ENCODE data around the gene PCDH9. TPM values are rescaled to one million over a fixed set of nuclear protein-coding genes. Genes with fewer than 3 reads are reported as not detected.

PCDH9 gene
- total RNA-seq, 1 donor from 2014 or later = 0.09 TPM

GRCh38 chr13:66849706-66850105 is 380.4 kb downstream of the PCDH9 start:
- intact Hi-C loops (cut with micrococcal nuclease) = loop anchor here (10.0 kb wide), 1 partner anchor 65 kb away; no protein-coding TSS in a partner anchor

- intact Hi-C loops (cut with micrococcal nuclease) = no loop called here
These were observed 382.6 kb downstream of the PCDH9 start for GRCh38 chr13:66847541-66847940.

- intact Hi-C loops (cut with micrococcal nuclease) = no loop called here
These were observed 384.7 kb downstream of the PCDH9 start for GRCh38 chr13:66845393-66845792.

GRCh38 chr13:66844933-66845332 is 385.2 kb downstream of the PCDH9 start:
- intact Hi-C loops (cut with micrococcal nuclease) = no loop called here

GRCh38 chr13:66842766-66843165 is 387.4 kb downstream of the PCDH9 start:
- intact Hi-C loops (cut with micrococcal nuclease) = no loop called here

- intact Hi-C loops (cut with micrococcal nuclease) = no loop called here
These were observed 389.5 kb downstream of the PCDH9 start for GRCh38 chr13:66840621-66841020.

GRCh38 chr13:66837246-66837645 is 392.9 kb downstream of the PCDH9 start:
- intact Hi-C loops (cut with micrococcal nuclease) = no loop called here

- intact Hi-C loops (cut with micrococcal nuclease) = no loop called here
These were observed 395.0 kb downstream of the PCDH9 start for GRCh38 chr13:66835040-66835628.

- intact Hi-C loops (cut with micrococcal nuclease) = no loop called here
These were observed 399.0 kb downstream of the PCDH9 start for GRCh38 chr13:66830940-66831716.

- intact Hi-C loops (cut with micrococcal nuclease) = no loop called here
These were observed 400.3 kb downstream of the PCDH9 start for GRCh38 chr13:66829803-66830202.

- intact Hi-C loops (cut with micrococcal nuclease) = no loop called here
These were observed 403.7 kb downstream of the PCDH9 start for GRCh38 chr13:66826398-66826797.

GRCh38 chr13:66821551-66821950 is 408.6 kb downstream of the PCDH9 start:
- intact Hi-C loops (cut with micrococcal nuclease) = no loop called here

- intact Hi-C loops (cut with micrococcal nuclease) = no loop called here
These were observed 418.7 kb downstream of the PCDH9 start for GRCh38 chr13:66811455-66811854.

GRCh38 chr13:66809485-66809884 is 420.7 kb downstream of the PCDH9 start:
- intact Hi-C loops (cut with micrococcal nuclease) = no loop called here

- intact Hi-C loops (cut with micrococcal nuclease) = no loop called here
These were observed 422.9 kb downstream of the PCDH9 start for GRCh38 chr13:66807251-66807650.

GRCh38 chr13:66805657-66806056 is 424.5 kb downstream of the PCDH9 start:
- intact Hi-C loops (cut with micrococcal nuclease) = no loop called here

GRCh38 chr13:66803808-66804456 is 426.2 kb downstream of the PCDH9 start:
- intact Hi-C loops (cut with micrococcal nuclease) = no loop called here

- intact Hi-C loops (cut with micrococcal nuclease) = no loop called here
These were observed 426.9 kb downstream of the PCDH9 start for GRCh38 chr13:66803013-66803807.

GRCh38 chr13:66795636-66796035 is 434.5 kb downstream of the PCDH9 start:
- intact Hi-C loops (cut with micrococcal nuclease) = no loop called here

- intact Hi-C loops (cut with micrococcal nuclease) = no loop called here
These were observed 435.6 kb downstream of the PCDH9 start for GRCh38 chr13:66794340-66795031.

- intact Hi-C loops (cut with micrococcal nuclease) = no loop called here
These were observed 439.3 kb downstream of the PCDH9 start for GRCh38 chr13:66790861-66791260.
